Neutrophil (primary cell): Measurements from ENCODE around the gene RAB5A.

Experiments used
- H3K27ac ChIP-seq: fragments of 200-600 bp; sonication (generic); 2 replicates; pipeline ENCODE4 v1.5.1; 2016; ENCODE audit warnings: mild to moderate bottlenecking, moderate library complexity
- H3K27me3 ChIP-seq: fragments of 200-600 bp; sonication (generic); 2 replicates; pipeline ENCODE4 v1.6.0; 2016; ENCODE audit warnings: mild to moderate bottlenecking
- H3K36me3 ChIP-seq: fragments of 200-600 bp; sonication (generic); 2 replicates; pipeline ENCODE4 v1.5.1; 2017
- H3K4me1 ChIP-seq, 2 experiments: fragments of 200-600 bp in 1 of 2; sonication (generic) in 1 of 2; 1 replicate in 1 of 2; 2 replicates in 1 of 2; pipeline versions ENCODE4 v1.5.1 to v1.6.1; 2013 to 2016; ENCODE audit warnings: low read depth in 1 of 2, low read length in 1 of 2, mild to moderate bottlenecking in 1 of 2, moderate library complexity in 1 of 2; ENCODE audit not compliant: control insufficient read depth in 1 of 2, insufficient read depth in 1 of 2
- H3K4me3 ChIP-seq, 2 experiments: fragments of 200-600 bp in 1 of 2; sonication (generic) in 1 of 2; 1 replicate in 1 of 2; 2 replicates in 1 of 2; pipeline ENCODE4 v1.5.1; 2013 to 2016; ENCODE audit warnings: low read depth in 1 of 2, low read length in 1 of 2, mild to moderate bottlenecking in 1 of 2, moderate library complexity in 1 of 2
- H3K9me3 ChIP-seq: fragments of 200-600 bp; sonication (generic); 2 replicates; pipeline ENCODE4 v1.5.1; 2016
- CTCF ChIP-seq: fragments of 200-600 bp; sonication (generic); IDR thresholded peaks from 2 replicates; pipeline ENCODE4 v1.5.1; 2016; ENCODE audit warnings: antibody characterized with exemption

The RAB5A gene

DNA sequence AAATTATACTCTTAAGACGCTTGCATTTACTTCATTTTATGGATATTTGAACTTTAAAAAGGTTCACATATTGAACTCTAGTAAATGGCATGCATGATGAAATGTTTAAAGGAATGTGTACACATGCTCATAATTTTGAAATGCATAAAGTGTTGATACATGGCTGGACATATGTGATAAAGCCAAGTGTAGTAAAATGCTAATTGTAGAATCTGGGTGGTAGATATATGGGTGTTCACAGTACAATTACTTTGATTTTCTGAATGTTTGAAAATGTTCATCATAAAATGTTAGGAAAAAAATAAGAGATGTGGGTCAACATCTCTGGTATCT lies 8.6 kb upstream of the RAB5A start:
- H3K4me1 ChIP-seq: no peaks in the 10 kb centered on the region
- H3K27me3 ChIP-seq: peaks cover 17% of the 10 kb centered on the region
- no peak for TF ChIP-seq CTCF
- no peaks in the 10 kb centered on the region for H3K9me3 ChIP-seq
- no peak overlapping the region for H3K27ac ChIP-seq
- H3K4me3 ChIP-seq: no peak overlapping the region
- no peaks in the 10 kb centered on the region for H3K36me3 ChIP-seq

GRCh38 chr3:19940643-19941042 lies 6.3 kb upstream of the RAB5A start:
- Histone ChIP-seq H3K27me3 (peaks cover 5% of the 10 kb centered on the region), H3K9me3 (no peaks in the 10 kb centered on the region), H3K4me3 (no peak overlapping the region), H3K36me3 (no peaks in the 10 kb centered on the region), H3K27ac (no peak overlapping the region), H3K4me1 (no peaks in the 10 kb centered on the region)
- TF ChIP-seq CTCF: no peak

GRCh38 chr3:19945534-19945933 lies 1.4 kb upstream of the RAB5A start:
- Histone ChIP-seq H3K27ac (peak overlapping the region; percentile 97), H3K27me3 (no peaks in the 10 kb centered on the region), H3K9me3 (no peaks in the 10 kb centered on the region), H3K4me3 (no peak overlapping the region), H3K36me3 (peaks cover under 1% of the 10 kb centered on the region), H3K4me1 (peaks cover 26 to 28% of the 10 kb centered on the region in 2 experiments)
- no peak for TF ChIP-seq CTCF

DNA sequence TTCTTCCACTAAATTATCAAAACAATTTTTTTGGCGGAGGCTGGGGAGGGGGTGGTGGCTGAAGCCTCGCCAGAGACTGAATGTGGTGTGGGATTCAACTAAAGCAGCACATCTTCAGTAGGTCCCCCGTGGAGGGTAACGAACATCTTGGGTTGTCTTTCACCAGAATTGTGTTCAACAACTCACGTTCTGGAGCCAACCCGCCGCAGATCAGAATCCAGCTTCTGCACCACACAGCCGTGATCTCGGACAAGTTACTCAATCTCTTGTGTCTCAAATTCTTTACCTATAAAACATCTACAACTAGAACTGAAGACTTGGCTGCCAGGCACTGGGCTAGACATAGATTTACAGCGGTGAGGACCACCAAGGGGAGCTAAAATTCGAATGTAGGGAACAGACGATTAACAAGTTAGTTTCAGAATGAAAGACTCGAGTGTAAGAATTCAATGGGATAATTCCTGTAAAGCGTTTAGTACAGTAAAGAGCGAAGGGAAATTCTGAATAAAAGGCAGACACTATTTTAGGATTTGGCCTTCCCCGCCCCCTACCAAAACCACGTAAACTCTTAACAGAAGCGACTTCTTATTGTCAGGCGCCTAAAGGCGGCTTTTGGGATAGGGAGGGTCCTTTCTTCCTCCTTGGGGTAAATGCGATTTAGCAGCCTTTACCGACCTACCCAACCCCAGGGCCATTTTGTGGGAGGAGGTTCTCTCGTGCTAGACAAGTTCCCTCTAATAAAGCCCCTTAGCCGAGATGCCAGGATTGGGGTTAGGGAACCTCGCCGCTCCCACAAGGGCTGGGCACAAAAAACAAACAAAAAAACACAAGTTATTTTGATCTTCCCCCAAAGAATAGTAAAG lies 697 bp upstream of the RAB5A start:
- peaks cover 26 to 28% of the 10 kb centered on the region in 2 experiments for H3K4me1 ChIP-seq
- H3K27ac ChIP-seq: peak overlapping the region; percentile 97
- peak overlapping the region; percentile 85 to 97 for H3K4me3 ChIP-seq
- H3K9me3 ChIP-seq: no peaks in the 10 kb centered on the region
- no peaks in the 10 kb centered on the region for H3K27me3 ChIP-seq
- no peak for TF ChIP-seq CTCF
- H3K36me3 ChIP-seq: peaks cover 7% of the 10 kb centered on the region

- Histone ChIP-seq H3K4me3 (peak overlapping the region; percentile 85 to 97), H3K4me1 (peaks cover 26 to 34% of the 10 kb centered on the region in 2 experiments), H3K9me3 (no peaks in the 10 kb centered on the region), H3K27ac (peak overlapping the region; percentile 97), H3K36me3 (peaks cover 22% of the 10 kb centered on the region), H3K27me3 (no peaks in the 10 kb centered on the region)
- TF ChIP-seq CTCF: no peak
Measured at GRCh38 chr3:19947549-19948225, 790 bp downstream of the RAB5A start.
